NCI-H2029 treated with DMSO at 0.1 percent for 48 hours (cell line): ENCODE results near the gene LTBP2.

Source experiments
- DNase-seq: peaks from one replicate; lab custom pipeline; 2025; lab: John Stamatoyannopoulos, UW

LTBP2 gene

GRCh38 chr14:74507085-74507484 lies 105.0 kb downstream of the LTBP2 start:
- no peak for DNase-seq

DNA sequence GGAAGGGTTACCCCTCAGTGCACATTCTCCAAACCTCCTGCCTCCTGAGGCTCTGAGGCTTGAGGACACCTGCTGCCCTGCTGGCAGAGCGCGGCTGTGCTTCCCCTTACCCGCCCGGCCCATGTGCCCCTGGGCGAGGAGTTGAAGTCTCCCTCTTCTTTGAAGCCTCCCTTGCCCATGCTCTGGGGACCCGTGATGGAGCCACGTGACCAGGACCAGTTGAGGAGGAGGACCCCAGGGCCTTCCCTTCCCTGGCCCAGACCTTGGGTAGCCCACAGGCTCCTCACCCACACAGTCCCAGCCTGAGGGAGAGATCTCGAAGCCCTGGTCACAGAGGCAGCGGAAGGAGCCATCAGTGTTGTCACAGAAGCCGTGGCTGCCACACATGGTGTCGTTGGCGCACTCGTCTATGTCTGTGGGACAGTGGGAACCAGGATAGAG lies 105.6 kb downstream of the LTBP2 start:
- DNase-seq, result no peak

- DNase-seq, result no peak
These were observed 106.2 kb downstream of the LTBP2 start for GRCh38 chr14:74505831-74506230.

GRCh38 chr14:74504874-74505720 lies 106.9 kb downstream of the LTBP2 start:
- DNase-seq, result no peak

DNA sequence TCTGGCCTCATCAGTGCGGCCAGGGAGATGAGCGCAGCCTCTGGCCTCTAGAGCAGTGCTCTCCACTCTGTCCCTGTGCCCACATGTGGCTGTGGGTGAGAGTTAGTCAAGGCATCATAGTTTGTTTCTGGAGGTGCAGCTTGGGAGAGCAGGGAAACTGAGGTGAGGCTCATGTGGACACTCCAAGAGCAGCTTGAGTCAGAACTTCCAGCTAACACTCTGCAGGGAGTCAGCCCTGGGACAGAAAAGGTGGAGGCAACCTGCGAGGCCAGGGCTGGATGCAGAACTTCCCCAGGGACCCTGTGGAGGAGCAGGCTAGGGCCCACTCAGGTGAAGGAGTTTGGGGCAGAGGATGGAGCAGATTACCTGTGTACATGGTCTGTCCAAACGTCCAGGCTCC lies 107.6 kb downstream of the LTBP2 start:
- no peak for DNase-seq

GRCh38 chr14:74503938-74504335 lies 108.1 kb downstream of the LTBP2 start:
- no peak for DNase-seq

DNA sequence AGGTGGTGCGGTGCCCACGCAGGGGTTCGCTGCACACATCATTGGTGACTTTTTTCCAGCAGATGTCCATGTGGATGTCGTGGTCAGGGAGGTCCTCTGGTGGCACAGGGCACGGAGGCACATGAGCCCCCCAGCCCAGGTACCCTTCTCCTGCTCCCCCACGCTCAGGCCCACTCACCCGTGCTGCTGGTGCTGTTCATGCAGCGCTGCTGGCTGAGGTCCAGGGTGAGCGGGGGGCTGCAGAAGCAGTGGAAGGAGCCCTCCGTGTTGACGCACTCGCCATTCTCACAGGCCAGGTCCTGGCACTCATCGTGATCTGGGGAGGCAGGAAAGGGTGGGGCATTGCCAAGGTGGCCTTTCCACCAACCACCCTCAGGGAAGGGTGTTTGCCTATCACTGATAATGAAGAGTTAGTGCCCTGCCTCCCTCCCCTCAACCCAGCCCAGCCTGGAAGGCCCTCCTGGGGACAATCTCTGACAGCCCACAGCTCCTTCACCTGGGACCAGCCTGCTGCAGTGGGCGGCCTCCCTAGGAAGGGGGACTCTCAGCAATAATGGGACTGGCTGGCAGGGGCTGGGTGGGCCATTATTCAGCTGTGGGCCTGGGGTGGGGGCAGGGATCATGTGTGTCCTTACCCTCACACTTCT lies 108.6 kb downstream of the LTBP2 start:
- DNase-seq, result no peak

DNA sequence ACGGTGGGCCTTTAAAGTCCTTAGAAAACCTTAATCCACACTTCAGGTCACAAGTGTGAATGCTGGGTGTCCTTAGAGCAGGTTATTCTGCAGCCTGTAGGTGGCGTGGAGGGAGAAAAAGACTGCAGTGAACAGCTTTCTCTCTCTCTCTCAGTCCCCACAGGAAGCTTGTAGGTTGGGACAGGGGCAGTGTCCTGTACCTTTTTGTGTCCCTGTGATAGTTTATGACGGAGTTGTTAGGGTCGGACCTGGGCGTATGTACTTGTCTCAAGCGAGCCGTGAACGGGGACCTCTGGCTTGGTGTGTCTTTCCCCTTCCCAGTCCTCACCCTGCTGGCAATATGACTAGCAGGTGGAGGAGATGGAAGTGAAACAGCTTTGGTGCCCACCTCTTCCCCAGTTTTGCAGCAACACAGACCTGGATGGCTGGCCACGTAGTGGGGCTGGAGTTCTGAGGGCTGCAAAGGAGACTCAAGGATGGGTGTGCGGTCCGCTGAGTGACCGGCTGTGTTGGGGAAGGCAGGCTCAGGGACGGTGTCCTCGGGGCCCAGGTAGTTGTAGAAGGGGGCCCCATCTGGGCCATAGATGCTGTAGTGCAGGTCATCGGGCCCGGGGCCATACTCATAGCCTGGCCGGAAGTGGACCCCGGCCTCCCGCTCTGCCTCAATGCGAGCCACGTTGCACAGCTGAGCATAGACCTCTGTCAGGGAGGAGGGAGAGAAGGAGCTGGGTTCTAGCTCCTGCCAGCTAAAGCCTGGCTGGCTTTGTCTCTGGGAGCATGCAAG lies 109.6 kb downstream of the LTBP2 start:
- DNase-seq, result no peak

DNA sequence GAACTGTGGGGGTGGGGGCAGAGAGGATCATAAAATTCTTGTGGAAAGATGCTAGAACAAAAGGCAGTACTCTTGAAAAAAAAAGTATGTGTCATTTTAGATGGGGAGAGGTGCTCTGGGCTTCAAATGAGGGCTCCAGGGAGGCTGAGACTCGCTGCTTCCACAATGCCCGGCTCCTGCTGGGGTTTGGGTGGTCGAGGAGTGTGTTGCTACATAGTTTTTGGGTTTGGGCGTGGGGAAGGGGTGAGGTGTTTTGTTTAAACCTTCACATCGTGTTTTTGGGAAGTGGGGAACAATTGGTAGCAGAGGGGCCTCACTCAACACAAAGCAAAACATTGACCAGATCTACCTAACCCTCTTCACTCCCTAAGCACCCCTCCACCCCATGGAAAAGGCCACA lies 110.3 kb downstream of the LTBP2 start:
- no peak for DNase-seq

DNA sequence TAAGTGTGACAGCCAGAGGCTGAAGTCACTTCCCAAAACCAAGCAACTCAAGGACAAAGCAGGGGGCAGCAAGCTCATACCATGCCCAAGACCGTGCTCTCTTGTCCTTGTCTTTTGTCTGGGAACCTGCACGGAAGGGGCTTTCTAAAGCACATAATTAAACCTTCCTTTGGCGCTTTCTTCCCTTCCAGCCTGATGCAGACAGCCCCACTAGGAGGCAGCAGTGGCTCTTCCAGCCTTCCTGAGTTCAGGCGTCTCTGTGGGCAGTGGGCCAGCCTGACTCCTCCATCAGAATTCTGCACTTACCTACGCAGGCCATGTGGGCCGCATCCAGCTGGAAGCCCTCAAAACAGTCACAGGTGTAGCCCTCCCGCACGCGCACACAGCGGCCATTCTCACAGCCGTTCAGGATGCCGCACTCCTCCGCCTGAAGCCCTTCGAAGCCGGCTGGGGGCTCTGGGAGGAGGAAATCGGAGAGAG lies 110.9 kb downstream of the LTBP2 start:
- peak; percentile 45 for DNase-seq

- no peak for DNase-seq
These were observed 111.5 kb downstream of the LTBP2 start for GRCh38 chr14:74500417-74501134.

DNA sequence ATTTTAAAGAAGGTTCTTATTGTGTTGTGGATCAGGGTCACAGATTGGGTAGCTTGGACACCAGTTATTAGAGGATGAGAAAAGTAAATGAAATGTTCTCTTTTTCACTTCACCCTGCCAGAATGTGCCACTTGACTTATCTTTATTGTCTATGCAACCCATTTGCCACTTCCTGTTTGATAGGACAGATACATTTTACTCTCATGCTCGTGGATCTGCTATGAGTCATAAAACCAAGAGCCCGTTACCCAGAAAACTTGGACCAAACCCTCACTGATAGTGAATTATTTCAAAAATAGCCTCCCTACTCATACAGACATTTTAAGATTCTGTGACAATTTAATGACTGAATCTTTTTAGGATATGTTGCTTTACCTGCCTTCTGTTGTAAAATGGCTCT lies 116.7 kb downstream of the LTBP2 start:
- no peak for DNase-seq

- peak; percentile 75 for DNase-seq
These were observed 118.4 kb downstream of the LTBP2 start, which contains the start of gene ISCA2 for GRCh38 chr14:74493343-74494261. Gene ISCA2, plus strand, starts transcription at chr14:74493765. Its CDS starts 10 bp downstream, at chr14:74493775.

GRCh38 chr14:74492776-74493342 lies 119.2 kb downstream of the LTBP2 start, which contains the start of gene NPC2:
Gene NPC2, minus strand, starts transcription at chr14:74493305. Its CDS starts 31 bp downstream, at chr14:74493274.
- no peak for DNase-seq

DNA sequence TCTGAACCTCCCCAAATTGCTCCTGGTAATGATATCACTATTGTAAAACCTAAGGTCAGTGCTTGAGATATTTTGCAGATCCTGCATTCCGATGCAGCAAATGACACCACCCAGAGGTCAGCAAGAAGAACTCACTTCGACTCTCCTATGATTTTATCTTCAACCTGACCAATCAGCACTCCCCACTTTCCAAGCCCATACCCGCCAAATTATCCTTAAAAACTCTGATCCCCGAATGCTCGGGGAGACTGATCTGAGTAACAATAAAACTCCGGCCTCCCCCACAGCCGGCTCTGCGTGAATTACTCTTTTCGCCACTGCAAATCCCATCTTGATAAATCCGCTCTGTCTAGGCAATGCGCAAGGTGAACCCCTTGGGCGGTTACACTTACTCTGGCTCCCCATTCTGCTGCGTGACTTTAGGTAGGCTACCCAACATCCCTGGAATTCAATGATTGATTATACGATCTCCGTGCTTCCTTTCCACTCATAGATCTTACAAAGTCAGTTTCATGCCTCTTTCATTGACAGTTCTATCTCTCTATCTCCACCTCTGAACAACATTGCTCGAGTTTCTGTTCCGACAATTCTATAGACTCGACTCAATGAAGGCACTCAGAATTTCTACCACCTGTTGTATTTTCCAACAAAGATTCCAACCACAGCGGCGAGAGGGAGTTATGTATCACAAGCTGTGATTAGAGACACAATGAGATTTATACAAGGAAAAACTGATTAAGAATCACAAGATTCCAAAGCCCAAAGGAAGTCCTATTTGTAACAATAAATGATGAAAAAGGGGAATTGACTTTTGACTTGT lies 119.9 kb downstream of the LTBP2 start:
- no peak for DNase-seq

DNA sequence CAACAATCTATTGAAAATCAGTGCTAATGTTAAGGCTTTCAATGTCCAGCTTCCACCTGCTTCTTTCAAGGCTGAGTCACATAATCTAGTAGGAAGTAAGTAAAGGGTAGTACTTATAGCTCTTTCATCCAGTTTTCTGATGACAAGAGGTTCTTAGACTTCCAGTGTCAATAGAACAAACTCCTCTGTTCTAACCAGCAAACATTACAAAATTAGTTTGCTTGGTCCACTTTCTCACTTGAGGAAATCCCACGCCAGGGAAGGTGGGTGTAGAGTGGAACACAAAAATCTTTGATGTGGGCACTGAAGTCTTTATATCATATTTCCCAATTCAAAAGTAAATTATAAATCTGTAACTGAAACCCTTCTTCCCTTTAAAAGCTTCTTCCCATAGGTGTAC lies 121.6 kb downstream of the LTBP2 start:
- DNase-seq, result no peak

GRCh38 chr14:74488786-74489397 lies 123.1 kb downstream of the LTBP2 start:
- DNase-seq, result no peak

DNA sequence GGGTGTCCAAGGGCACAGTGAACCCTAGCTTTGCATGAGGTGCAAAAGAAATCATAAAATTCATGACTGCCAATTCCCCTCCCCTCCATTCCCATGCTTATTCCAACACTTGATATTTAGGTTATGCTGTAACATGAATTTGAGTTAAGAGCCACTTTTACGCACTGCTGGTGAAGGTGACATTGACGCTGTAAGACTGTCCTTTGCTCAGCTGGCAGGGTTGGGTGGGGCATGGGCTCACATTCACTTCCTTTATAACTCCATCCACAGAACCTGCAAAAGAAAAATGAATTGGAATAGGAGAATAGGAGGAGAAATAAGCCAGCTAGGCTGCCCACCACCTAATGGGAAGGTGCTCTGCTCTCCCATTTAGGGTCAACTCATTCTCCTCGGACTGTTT lies 125.9 kb downstream of the LTBP2 start:
- no peak for DNase-seq

- no peak for DNase-seq
These were observed 128.7 kb downstream of the LTBP2 start for GRCh38 chr14:74483321-74483720.
